Hematopoietic multipotent progenitor cell treated with erythropoietin and hydrocortisone succinate and interleukin-3 and kit ligand, for 8 days (in vitro differentiated cells): ENCODE data around the gene LOXL3.

Experiments used
- DNase-seq: peaks from one replicate; pipeline ENCODE4 v3.0.0-alpha.2; 2015

LOXL3 gene

DNA sequence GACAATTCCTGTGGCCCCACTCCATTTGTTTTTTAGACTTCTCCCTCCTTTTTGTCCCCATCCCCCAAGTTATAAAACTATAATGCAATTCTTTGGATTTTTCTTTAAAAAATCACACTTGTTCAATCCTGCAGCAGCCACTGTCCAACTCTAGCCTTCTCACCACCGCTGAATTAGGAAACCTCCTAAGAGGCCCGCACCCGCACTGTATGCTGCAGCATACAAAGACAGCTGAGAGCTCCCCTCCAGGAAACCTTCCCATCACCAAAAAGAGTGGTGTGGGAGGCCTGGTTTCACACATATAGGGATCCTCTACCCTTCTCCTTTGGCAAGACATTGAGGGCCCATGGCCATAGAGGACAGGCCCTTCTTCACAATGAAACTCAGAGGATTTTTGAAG is 49.2 kb downstream of the LOXL3 start:
- no peak for DNase-seq

GRCh38 chr2:74503506-74504475 is 50.0 kb downstream of the LOXL3 start:
- DNase-seq = no peak

DNA sequence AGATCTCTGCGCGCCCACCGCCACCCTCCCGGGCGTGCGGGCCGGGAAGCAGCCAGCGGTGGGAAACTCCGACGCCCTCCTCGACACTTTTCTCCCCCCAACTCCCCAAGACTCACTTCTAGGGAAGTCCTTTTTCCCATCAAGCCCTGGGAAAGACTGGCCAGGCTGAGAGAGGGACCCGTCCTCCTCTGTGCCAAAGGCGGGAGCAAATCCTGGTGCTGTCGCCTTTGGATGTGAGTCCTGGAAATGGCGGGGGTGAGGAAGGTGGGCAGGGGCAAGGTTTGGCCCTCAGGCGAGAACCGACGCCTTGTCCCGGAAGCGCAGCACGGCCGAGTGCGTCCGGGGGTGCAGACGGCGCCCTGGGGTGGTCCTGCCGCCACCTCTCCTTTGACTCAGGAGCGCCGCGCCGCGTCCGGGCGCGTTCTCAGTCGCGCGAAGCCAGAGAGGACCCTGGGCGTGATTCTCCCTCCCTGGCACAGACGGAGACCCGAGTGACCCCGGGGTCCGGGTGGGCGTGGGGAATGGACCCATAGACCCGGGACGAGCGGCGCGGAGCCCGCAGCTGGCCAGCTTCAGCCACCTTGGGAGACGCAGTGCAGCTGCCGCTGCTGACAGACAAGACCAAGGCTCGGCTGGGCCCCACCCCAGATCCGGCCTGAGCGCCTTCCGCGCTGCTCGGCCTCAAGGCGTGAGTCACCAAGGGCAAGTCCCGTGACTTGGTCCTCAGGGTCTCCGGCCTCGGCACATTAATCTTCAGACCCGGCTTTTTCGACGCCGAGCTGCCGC is 50.8 kb downstream of the LOXL3 start:
- DNase-seq = peak; percentile 79

DNA sequence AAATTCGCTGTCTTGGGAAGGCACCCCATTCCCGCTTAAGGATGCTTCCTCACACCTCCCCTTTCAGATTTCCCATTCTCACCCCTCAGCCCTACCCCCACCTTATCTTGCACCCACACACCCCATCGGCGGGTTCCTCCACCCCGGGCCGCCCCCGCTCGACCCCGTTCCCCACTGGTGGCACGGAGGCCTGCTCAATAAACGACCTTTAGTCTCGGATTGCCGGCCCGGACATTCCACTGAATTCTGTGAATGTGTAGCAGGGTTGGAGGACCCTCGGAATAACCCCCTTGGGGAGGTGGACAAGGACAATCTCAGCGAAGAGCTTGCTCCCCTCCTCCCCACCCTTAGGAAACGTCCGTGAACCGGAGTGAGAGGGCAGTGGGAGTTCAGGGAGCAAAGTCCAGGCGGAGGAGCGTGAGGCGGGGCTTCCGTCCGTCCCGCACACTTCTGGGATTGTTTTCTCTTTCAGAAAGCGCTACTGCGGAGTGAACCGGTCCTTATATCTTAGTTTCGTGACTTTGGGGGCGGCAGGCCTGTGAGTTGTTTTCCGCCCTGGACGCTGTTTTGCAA is 51.5 kb downstream of the LOXL3 start:
- DNase-seq = no peak

- DNase-seq = no peak
Observed at GRCh38 chr2:74501335-74502071, 52.2 kb downstream of the LOXL3 start.

- DNase-seq = no peak
Observed at GRCh38 chr2:74500578-74500946, 53.2 kb downstream of the LOXL3 start.

DNA sequence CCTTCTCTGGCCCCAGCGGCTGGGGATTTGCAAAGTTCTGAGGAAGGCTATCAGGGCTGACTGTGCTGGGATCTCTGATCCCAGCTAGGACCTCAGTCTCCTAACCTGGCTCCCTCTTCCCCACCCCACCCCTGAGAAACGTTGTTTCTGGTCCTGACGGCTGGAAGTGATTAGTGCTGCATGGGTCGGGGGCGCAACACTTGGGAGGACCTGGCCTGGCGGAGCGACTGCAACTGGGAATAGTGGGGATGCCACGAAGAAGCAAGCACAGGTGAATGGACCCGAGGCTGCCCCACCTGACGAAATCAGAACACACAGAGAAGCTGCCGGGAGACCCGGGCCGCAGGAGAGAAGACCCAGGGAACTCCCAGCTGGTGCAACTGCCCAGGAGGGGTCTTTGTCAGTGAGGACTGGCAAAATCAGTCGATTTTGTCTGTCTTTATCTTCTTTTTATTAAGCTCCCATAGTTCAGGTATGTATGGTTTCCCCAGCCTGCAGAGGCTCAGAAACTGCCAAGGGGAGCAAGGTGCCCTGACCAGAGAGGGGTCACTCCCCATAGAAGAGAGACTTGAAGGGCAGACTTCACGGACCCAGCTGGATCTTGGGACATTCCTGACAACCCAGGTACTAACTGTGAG is 53.7 kb downstream of the LOXL3 start:
- no peak for DNase-seq

DNA sequence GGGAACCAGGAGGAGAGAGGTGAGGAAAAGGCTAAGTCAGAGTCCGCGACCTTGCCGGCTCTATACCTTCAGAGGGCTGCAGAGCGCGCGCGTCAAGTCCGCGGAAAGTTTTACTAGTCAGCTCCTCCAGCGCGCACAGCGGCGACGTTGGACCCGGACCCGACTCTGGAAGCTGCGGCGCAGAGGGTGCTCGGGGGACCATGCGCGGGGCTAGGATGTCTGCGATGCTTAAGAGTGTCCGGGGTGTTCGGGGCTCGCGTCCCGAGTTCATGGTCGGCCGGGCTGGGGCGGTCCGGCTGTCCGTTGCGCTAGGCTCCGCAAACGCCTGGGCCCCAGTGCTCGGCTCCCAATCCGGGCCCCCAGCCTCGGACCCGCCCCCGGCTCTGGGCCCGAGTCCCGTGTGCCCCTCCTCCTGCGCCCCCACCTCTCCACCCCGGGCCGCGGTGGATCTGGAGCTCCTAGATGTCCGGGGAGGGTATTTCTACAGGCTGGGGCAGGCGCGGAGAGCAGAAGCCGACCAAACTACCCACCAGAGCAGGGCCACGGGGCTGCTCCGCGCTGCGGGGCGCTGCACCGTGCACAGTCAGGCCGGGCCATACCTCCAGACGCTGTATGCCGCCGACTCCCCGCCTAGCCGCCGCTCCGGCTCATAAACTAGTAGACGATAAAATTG is 54.3 kb downstream of the LOXL3 start, which contains the start of gene LBX2:
TSS of gene LBX2 (minus strand) at position 337 of the 673 bp plus-strand sequence. CDS start at position 271, 66 bp downstream.
- DNase-seq = peak; percentile 28

DNA sequence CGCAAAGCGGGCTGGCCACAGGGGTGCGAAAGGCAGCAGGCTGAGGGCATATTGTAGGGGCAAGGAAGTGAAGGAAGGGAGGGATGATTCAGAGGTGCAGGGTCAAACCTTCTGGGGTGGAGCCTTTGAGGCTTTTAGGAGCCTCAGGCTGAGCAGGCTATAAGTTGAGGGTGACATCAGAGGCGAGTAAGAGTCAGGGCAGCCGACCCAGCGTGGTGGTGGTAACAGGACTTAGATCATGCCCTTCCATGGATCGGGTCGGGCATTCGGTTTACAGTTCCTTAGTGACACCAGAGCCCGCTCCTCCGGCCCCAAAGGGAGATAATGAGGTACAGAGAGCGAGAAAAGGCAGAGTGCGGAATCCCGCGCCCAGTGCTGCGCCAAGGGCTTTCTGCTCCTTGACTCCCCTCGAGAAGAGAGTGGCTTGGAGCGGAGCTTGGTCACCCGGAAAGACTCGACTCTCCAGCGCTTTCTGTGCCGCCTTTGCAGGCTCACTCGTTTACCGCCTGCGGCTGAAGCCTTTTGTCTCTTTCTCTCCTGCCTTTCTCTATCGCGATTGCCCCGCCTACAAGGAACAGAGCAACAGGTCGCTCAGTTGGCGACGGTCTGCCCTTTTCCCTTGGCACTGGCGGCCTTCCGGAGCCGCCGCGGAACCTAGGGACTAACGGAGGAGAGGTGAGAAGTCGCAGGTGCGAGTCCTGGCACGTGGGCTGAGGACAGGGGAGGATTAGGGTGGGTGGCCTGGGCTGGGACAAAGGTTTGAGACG is 55.1 kb downstream of the LOXL3 start:
- DNase-seq = peak; percentile 53

GRCh38 chr2:74497777-74498499 is 55.8 kb downstream of the LOXL3 start:
- DNase-seq = peak; percentile 33

GRCh38 chr2:74496997-74497776 is 56.6 kb downstream of the LOXL3 start:
- DNase-seq = no peak

GRCh38 chr2:74495440-74495839 is 58.3 kb downstream of the LOXL3 start:
- DNase-seq = no peak

DNA sequence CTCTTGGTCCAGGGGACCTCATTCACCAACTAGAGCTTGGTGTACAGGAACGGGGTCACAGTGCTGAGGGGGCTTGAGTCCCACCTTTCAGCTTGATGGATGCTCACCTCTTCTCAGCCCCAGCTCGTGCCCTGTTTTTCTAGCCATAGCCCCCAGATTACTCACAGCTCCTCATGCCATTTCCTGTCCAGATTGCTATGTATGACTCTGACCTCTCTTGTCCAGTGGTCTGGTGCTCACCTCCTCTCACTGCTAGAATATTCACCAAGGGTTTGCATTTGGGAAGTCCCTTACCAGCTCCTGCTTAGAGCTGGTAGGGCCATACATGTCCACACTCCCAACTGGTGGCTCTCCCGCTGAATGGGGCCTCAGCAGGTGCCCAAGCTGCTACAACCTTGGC is 60.2 kb downstream of the LOXL3 start:
- no peak for DNase-seq

GRCh38 chr2:74491648-74492544 is 61.8 kb downstream of the LOXL3 start:
- DNase-seq = no peak

DNA sequence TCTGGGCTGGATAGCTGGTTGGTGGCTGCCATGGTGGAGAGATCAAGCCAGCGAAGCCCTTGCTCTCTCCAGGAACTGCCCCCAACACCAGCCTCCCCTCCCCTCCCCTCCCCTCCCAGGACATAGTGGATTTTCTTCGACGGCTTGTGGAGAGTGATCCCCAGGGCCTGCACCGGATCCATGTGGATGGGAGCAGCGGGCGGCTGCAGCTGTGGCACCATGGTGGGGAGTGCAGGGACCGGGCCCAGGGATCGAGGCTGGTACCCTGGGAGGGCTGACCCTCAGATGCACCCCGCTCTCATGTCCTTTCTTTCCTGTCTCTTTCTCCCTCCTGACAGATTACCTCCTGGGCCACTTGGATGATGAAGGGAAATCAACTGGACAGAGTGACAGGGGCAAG is 63.8 kb downstream of the LOXL3 start:
- no peak for DNase-seq

GRCh38 chr2:74488643-74489481 is 64.9 kb downstream of the LOXL3 start:
- DNase-seq = no peak

DNA sequence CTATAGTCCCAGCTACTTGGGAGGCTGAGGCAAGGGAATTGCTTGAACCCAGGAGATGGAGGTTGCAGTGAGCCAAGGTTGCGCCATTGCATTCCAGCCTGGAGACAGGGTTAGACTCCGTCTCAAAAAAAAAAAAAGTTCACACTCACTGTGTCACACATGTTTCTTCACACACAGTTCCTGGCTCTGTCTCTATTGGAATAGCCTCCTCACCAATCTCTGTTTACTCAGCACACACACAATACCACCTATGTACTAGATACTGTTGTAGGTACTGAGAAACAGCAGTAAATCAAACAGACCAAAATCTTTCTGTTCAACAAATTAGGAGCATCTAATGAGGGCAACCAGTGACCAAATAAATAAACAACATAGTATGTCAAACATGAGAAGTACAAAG is 67.6 kb downstream of the LOXL3 start:
- DNase-seq = no peak
